Loucy (cell line): ENCODE results near the gene FOXC1.

ENCODE experiments used
- EZH2phosphoT487 ChIP-seq: fragments of 200-600 bp; IDR thresholded peaks from 2 replicates; pipeline ENCODE4 v1.6.1; 2018; ENCODE audit warnings: antibody characterized with exemption, mild to moderate bottlenecking, moderate library complexity, borderline replicate concordance
- TF ChIP-seq, protein P1 (sequence below): fragments of 200-600 bp; sonication (generic); conservative IDR thresholded peaks from 2 replicates; pipeline ENCODE4 v1.5.1; 2014; ENCODE audit warnings: mild to moderate bottlenecking, antibody characterized with exemption, low read length

DNA sequence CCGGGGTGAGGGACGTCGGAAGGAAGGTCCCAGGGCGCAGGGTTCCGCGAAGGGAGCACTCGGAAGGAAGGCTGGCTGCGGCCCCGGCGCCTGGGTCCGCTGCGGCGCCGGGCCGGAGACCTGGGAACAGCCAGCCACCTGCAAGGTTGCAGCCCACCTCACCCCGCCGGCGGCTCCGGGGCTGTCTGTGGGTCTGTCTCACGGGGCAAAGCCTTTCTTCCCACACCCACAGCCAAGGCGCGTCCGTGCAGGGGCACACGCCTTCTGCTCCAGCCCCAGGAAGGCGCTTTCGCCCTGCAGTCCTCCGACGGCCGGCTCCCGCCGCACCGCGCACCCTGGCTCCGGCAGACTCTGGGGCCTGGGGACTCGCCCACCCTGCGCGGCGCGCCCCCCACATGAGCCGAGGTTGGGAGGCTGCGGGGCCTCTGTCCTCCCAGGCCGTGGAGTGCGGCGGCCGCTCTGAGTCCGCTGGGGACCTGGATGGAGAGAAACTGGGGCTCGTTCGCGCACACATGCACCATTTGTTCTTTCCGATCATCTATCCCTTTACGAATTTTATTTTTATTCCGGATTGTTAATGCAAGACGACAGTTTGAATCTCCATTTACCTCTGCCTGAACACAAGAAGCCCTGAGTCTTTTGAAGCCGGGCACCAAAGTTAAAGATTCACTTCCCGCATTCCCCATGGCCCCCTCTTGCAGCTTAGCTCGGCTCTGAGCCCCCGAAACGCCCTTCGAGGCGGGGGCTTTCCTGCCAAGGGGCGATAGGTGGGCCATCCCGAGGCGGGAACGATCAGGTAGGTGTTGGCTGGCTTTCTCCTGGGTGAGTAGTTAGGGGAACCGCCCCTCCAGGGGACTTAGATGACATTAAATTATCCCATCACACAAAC, 4.5 kb upstream of the FOXC1 start:
- TF ChIP-seq, protein P1, sequence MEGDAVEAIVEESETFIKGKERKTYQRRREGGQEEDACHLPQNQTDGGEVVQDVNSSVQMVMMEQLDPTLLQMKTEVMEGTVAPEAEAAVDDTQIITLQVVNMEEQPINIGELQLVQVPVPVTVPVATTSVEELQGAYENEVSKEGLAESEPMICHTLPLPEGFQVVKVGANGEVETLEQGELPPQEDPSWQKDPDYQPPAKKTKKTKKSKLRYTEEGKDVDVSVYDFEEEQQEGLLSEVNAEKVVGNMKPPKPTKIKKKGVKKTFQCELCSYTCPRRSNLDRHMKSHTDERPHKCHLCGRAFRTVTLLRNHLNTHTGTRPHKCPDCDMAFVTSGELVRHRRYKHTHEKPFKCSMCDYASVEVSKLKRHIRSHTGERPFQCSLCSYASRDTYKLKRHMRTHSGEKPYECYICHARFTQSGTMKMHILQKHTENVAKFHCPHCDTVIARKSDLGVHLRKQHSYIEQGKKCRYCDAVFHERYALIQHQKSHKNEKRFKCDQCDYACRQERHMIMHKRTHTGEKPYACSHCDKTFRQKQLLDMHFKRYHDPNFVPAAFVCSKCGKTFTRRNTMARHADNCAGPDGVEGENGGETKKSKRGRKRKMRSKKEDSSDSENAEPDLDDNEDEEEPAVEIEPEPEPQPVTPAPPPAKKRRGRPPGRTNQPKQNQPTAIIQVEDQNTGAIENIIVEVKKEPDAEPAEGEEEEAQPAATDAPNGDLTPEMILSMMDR, result no peak
- no peak for TF ChIP-seq EZH2phosphoT487
